GM23338 (cell line): Measurements from ENCODE around the gene FAM171A2. TPM values are rescaled to one million over a fixed set of nuclear protein-coding genes. Genes with fewer than 3 reads are reported as not detected.

Source experiments
- ATAC-seq: fragments of 200-7000 bp; cut with Tn5 transposase; 3 replicates; pipeline ENCODE4 v1.9.1; 2020
- DNase-seq: peaks from one replicate; pipeline ENCODE4 v3.0.0-alpha.2; 2015; ENCODE audit warnings: low spot score
- H2AFZ ChIP-seq: fragments of 200-600 bp; sonication (generic); 2 replicates; pipeline ENCODE4 v1.8.0; 2016; ENCODE audit warnings: antibody characterized with exemption, mild to moderate bottlenecking, moderate library complexity
- H3F3A ChIP-seq: fragments of 200-600 bp; sonication (generic); replicated peaks from 2 replicates; pipeline ENCODE4 v1.8.0; 2017; ENCODE audit warnings: antibody characterized with exemption, mixed run types, low read depth
- H3K27ac ChIP-seq: fragments of 200-600 bp; sonication (generic); 2 replicates; pipeline ENCODE4 v1.6.1; 2016; ENCODE audit warnings: low read depth
- H3K27me3 ChIP-seq: fragments of 200-600 bp; sonication (generic); 2 replicates; pipeline ENCODE4 v1.8.0; 2016; ENCODE audit warnings: mild to moderate bottlenecking, mixed run types, moderate library complexity; ENCODE audit not compliant: insufficient read depth
- H3K36me3 ChIP-seq: fragments of 200-600 bp; sonication (generic); 2 replicates; pipeline ENCODE4 v1.8.0; 2016; ENCODE audit warnings: mild to moderate bottlenecking; ENCODE audit not compliant: insufficient read depth
- H3K4me1 ChIP-seq: fragments of 200-600 bp; sonication (generic); 2 replicates; pipeline ENCODE4 v1.8.0; 2016; ENCODE audit warnings: mild to moderate bottlenecking, moderate library complexity; ENCODE audit not compliant: insufficient read depth
- H3K4me2 ChIP-seq: fragments of 200-600 bp; sonication (generic); 2 replicates; pipeline ENCODE4 v1.7.1; 2017; ENCODE audit warnings: mixed run types
- H3K4me3 ChIP-seq: fragments of 200-600 bp; sonication (generic); 2 replicates; pipeline ENCODE4 v1.6.1; 2016; ENCODE audit warnings: mixed run types
- H3K79me2 ChIP-seq: fragments of 200-600 bp; sonication (generic); replicated peaks from 2 replicates; pipeline ENCODE4 v1.8.0; 2017; ENCODE audit warnings: mild to moderate bottlenecking; ENCODE audit not compliant: insufficient read depth
- H3K9me2 ChIP-seq: fragments of 200-600 bp; sonication (generic); 2 replicates; pipeline ENCODE4 v1.8.0; 2017; ENCODE audit not compliant: insufficient read depth
- H4K20me1 ChIP-seq: fragments of 200-600 bp; sonication (generic); replicated peaks from 2 replicates; pipeline ENCODE4 v1.8.0; 2017; ENCODE audit warnings: mild to moderate bottlenecking; ENCODE audit not compliant: insufficient read depth
- H3K27ac Mint-ChIP-seq: 2 replicates; pipeline ENCODE4 v1.8.0; 2020; ENCODE audit warnings: inconsistent platforms, mild to moderate bottlenecking, moderate library complexity, mixed read lengths
- H3K27me3 Mint-ChIP-seq: 3 replicates; pipeline ENCODE4 v1.8.0; 2022; ENCODE audit warnings: low read depth, mild to moderate bottlenecking, moderate library complexity, mixed read lengths, inconsistent platforms; ENCODE audit not compliant: insufficient read depth, poor library complexity
- H3K36me3 Mint-ChIP-seq: 3 replicates; pipeline ENCODE4 v1.8.0; 2021; ENCODE audit warnings: low read depth, mild to moderate bottlenecking, inconsistent platforms, moderate library complexity, mixed read lengths
- H3K4me1 Mint-ChIP-seq: 3 replicates; pipeline ENCODE4 v1.8.0; 2020; ENCODE audit warnings: mild to moderate bottlenecking, inconsistent platforms, mixed read lengths
- H3K4me3 Mint-ChIP-seq: 3 replicates; pipeline ENCODE4 v1.8.0; 2021; ENCODE audit warnings: moderate library complexity, mild to moderate bottlenecking, inconsistent platforms, mixed read lengths
- H3K9me3 Mint-ChIP-seq: 3 replicates; pipeline ENCODE4 v1.8.0; 2020; ENCODE audit warnings: moderate library complexity, mild to moderate bottlenecking, inconsistent platforms, mixed read lengths
- EZH2phosphoT487 ChIP-seq: fragments of 200-600 bp; sonication (generic); IDR thresholded peaks from one replicate; pipeline ENCODE4 v1.8.1; 2018; ENCODE audit warnings: antibody characterized with exemption; ENCODE audit not compliant: unreplicated experiment
- STAT1 ChIP-seq: IDR thresholded peaks from one replicate; pipeline ENCODE4 v1.6.1; 2016; ENCODE audit warnings: antibody characterized with exemption; ENCODE audit not compliant: unreplicated experiment
- ZNF114 ChIP-seq: fragments of 250-450 bp; sonication (Bioruptor Pico); IDR thresholded peaks from 2 replicates; pipeline ENCODE4 v1.5.0; 2020; ENCODE audit warnings: mild to moderate bottlenecking, moderate library complexity
- polyA plus RNA-seq: library from polyadenylated mRNA; unstranded; fragments of >200 nt; fragmentation: Nextera tagmentation; extraction: Ambion mirVana; gene quantifications from 2 replicates; pipeline ENCODE4 v1.2.1, GENCODE V29; 2016
- total RNA-seq: library from RNA; depleted of rRNA; stranded (reverse); fragments of >200 nt; shearing (Covaris generic); gene quantifications from 2 replicates; pipeline ENCODE4 v1.2.3, GENCODE V29; 2014
- TF ChIP-seq, protein P1 (sequence below): fragments of 250-450 bp; sonication (Bioruptor Pico); IDR thresholded peaks from 2 replicates; pipeline ENCODE4 v1.5.0; 2020; ENCODE audit warnings: mild to moderate bottlenecking, moderate library complexity
- TF ChIP-seq, protein P2 (sequence below): IDR thresholded peaks from one replicate; pipeline ENCODE4 v1.6.1; 2018; ENCODE audit warnings: antibody characterized with exemption; ENCODE audit not compliant: unreplicated experiment

FAM171A2 gene
- total and polyA plus RNA-seq, 2 experiments from 2014 or later: 4.1 to 35.4 TPM

DNA sequence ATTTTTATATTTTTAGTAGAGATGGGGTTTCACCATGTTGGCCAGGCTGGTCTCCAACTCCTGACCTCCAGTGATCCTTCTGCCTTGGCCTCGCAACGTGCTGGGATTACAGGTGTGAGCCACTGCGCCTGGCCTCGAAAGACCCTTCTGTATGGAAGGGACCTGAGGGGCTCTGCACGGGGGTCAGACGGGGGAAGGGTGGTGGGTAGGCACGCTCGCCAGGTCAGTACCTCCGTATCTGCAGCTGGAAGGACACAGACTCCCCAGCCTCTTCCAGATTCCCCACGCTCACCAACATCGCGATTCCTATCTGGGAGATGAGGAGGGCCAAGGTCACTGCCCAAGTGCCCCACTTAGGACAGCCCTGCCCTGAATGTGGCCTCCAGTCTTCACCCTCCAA is 13.1 kb upstream of the FAM171A2 start:
- Mint-ChIP-seq H3K27me3 (peaks cover 22% of the 10 kb centered on the region), H3K4me3 (no peak overlapping the region), H3K36me3 (peaks cover 3% of the 10 kb centered on the region; the same call in 1 of the 3 replicates), H3K27ac (no peak overlapping the region), H3K4me1 (peaks cover 22% of the 10 kb centered on the region), H3K9me3 (no peaks in the 10 kb centered on the region; the same call in 2 of the 3 replicates)
- peaks cover 16% of the 10 kb centered on the region for H3K4me1 ChIP-seq
- TF ChIP-seq, protein P1, sequence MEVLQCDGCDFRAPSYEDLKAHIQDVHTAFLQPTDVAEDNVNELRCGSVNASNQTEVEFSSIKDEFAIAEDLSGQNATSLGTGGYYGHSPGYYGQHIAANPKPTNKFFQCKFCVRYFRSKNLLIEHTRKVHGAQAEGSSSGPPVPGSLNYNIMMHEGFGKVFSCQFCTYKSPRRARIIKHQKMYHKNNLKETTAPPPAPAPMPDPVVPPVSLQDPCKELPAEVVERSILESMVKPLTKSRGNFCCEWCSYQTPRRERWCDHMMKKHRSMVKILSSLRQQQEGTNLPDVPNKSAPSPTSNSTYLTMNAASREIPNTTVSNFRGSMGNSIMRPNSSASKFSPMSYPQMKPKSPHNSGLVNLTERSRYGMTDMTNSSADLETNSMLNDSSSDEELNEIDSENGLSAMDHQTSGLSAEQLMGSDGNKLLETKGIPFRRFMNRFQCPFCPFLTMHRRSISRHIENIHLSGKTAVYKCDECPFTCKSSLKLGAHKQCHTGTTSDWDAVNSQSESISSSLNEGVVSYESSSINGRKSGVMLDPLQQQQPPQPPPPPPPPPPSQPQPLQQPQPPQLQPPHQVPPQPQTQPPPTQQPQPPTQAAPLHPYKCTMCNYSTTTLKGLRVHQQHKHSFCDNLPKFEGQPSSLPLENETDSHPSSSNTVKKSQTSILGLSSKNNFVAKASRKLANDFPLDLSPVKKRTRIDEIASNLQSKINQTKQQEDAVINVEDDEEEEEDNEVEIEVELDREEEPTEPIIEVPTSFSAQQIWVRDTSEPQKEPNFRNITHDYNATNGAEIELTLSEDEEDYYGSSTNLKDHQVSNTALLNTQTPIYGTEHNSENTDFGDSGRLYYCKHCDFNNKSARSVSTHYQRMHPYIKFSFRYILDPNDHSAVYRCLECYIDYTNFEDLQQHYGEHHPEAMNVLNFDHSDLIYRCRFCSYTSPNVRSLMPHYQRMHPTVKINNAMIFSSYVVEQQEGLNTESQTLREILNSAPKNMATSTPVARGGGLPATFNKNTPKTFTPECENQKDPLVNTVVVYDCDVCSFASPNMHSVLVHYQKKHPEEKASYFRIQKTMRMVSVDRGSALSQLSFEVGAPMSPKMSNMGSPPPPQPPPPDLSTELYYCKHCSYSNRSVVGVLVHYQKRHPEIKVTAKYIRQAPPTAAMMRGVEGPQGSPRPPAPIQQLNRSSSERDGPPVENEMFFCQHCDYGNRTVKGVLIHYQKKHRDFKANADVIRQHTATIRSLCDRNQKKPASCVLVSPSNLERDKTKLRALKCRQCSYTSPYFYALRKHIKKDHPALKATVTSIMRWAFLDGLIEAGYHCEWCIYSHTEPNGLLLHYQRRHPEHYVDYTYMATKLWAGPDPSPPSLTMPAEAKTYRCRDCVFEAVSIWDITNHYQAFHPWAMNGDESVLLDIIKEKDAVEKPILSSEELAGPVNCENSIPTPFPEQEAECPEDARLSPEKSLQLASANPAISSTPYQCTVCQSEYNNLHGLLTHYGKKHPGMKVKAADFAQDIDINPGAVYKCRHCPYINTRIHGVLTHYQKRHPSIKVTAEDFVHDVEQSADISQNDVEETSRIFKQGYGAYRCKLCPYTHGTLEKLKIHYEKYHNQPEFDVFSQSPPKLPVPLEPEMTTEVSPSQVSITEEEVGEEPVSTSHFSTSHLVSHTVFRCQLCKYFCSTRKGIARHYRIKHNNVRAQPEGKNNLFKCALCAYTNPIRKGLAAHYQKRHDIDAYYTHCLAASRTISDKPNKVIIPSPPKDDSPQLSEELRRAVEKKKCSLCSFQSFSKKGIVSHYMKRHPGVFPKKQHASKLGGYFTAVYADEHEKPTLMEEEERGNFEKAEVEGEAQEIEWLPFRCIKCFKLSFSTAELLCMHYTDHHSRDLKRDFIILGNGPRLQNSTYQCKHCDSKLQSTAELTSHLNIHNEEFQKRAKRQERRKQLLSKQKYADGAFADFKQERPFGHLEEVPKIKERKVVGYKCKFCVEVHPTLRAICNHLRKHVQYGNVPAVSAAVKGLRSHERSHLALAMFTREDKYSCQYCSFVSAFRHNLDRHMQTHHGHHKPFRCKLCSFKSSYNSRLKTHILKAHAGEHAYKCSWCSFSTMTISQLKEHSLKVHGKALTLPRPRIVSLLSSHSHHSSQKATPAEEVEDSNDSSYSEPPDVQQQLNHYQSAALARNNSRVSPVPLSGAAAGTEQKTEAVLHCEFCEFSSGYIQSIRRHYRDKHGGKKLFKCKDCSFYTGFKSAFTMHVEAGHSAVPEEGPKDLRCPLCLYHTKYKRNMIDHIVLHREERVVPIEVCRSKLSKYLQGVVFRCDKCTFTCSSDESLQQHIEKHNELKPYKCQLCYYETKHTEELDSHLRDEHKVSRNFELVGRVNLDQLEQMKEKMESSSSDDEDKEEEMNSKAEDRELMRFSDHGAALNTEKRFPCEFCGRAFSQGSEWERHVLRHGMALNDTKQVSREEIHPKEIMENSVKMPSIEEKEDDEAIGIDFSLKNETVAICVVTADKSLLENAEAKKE (CRISPR knock-in tag): no peak
- TF ChIP-seq ZNF114 (no peak), STAT1 (no peak), EZH2phosphoT487 (no peak)
- TF ChIP-seq, protein P2, sequence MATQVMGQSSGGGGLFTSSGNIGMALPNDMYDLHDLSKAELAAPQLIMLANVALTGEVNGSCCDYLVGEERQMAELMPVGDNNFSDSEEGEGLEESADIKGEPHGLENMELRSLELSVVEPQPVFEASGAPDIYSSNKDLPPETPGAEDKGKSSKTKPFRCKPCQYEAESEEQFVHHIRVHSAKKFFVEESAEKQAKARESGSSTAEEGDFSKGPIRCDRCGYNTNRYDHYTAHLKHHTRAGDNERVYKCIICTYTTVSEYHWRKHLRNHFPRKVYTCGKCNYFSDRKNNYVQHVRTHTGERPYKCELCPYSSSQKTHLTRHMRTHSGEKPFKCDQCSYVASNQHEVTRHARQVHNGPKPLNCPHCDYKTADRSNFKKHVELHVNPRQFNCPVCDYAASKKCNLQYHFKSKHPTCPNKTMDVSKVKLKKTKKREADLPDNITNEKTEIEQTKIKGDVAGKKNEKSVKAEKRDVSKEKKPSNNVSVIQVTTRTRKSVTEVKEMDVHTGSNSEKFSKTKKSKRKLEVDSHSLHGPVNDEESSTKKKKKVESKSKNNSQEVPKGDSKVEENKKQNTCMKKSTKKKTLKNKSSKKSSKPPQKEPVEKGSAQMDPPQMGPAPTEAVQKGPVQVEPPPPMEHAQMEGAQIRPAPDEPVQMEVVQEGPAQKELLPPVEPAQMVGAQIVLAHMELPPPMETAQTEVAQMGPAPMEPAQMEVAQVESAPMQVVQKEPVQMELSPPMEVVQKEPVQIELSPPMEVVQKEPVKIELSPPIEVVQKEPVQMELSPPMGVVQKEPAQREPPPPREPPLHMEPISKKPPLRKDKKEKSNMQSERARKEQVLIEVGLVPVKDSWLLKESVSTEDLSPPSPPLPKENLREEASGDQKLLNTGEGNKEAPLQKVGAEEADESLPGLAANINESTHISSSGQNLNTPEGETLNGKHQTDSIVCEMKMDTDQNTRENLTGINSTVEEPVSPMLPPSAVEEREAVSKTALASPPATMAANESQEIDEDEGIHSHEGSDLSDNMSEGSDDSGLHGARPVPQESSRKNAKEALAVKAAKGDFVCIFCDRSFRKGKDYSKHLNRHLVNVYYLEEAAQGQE: no peak
- no peak overlapping the region for H3K4me2 ChIP-seq
- no peak overlapping the region for H2AFZ ChIP-seq
- H4K20me1 ChIP-seq: no peaks in the 10 kb centered on the region
- DNase-seq (no peak), ATAC-seq (no peak)
- H3K27ac ChIP-seq: no peak overlapping the region
- H3K27me3 ChIP-seq: peaks cover 5% of the 10 kb centered on the region; the same call in 1 of the 2 replicates
- H3K4me3 ChIP-seq: no peak overlapping the region
- peaks cover 8% of the 10 kb centered on the region for H3F3A ChIP-seq
- no peaks in the 10 kb centered on the region for H3K36me3 ChIP-seq
- H3K9me2 ChIP-seq: no peaks in the 10 kb centered on the region
- H3K79me2 ChIP-seq: no peaks in the 10 kb centered on the region
